Suprapubic skin (tissue), 4 donors: ENCODE data around the gene ACOD1. TPM values are rescaled to one million over a fixed set of nuclear protein-coding genes. Genes with fewer than 3 reads are reported as not detected.
A peak's percentile ranks its signal among the peaks of the same experiment; 100 is the strongest.
"Not testable (repeated sequence)": the region's sequence is repeated elsewhere in the genome, so short reads cannot be mapped to it uniquely, and the experiment has no call there.

Source experiments
- DNase-seq, 2 donors: peaks; one replicate each; pipeline ENCODE4 v3.0.0-alpha.2; 2019; ENCODE audit warnings: low spot score in 2 of 2
- H3K27ac ChIP-seq: fragments of 200-600 bp; sonication (generic); one replicate; pipeline ENCODE4 v1.5.1; 2019
- H3K27me3 ChIP-seq: fragments of 200-600 bp; sonication (generic); one replicate; pipeline ENCODE4 v1.5.1; 2019
- H3K36me3 ChIP-seq: fragments of 200-600 bp; sonication (generic); one replicate; pipeline ENCODE4 v1.5.1; 2019
- H3K4me1 ChIP-seq: fragments of 200-600 bp; sonication (generic); one replicate; pipeline ENCODE4 v1.5.1; 2019
- H3K4me3 ChIP-seq: fragments of 200-600 bp; sonication (generic); one replicate; pipeline ENCODE4 v1.5.1; 2019; ENCODE audit warnings: mild to moderate bottlenecking
- H3K9me3 ChIP-seq: fragments of 200-600 bp; sonication (generic); one replicate; pipeline ENCODE4 v1.5.1; 2019
- EP300 ChIP-seq: sonication (generic); formaldehyde crosslinking; IDR thresholded peaks from one replicate; pipeline ENCODE4 v1.6.1; 2017; ENCODE audit warnings: antibody characterized with exemption
- POLR2A ChIP-seq, 2 donors: fragments of 450-650 bp; IDR thresholded peaks; one replicate each; pipeline ENCODE4 v1.6.1; 2017; ENCODE audit warnings: antibody characterized with exemption in 2 of 2, mild to moderate bottlenecking in 2 of 2, moderate library complexity in 2 of 2
- POLR2AphosphoS5 ChIP-seq, 3 donors: sonication (generic); formaldehyde crosslinking; IDR thresholded peaks; one replicate each; pipeline ENCODE4 v1.6.1; 2017; ENCODE audit warnings: antibody characterized with exemption in 3 of 3
- WGBS: methylation state at CpG from one replicate; pipeline ENCODE4 v1.1.5; 2018; 5-methylcytosine and 5-hydroxymethylcytosine counted together
- total RNA-seq, 4 donors: library from RNA; depleted of rRNA; stranded (reverse); fragments of >200 nt; gene quantifications; one replicate each; pipeline ENCODE4 v1.1.0, GENCODE V29; 2016
- TF ChIP-seq, protein P1 (sequence below), 2 donors: fragments of 200-600 bp in 1 of 2; fragments of 450-650 bp in 1 of 2; sonication (generic) in 1 of 2; IDR thresholded peaks; one replicate each; pipeline ENCODE4 v1.5.1; 2016 to 2019; ENCODE audit warnings: antibody characterized with exemption in 2 of 2, mild to moderate bottlenecking in 1 of 2, moderate library complexity in 1 of 2

The ACOD1 gene
- total RNA-seq: not detected

DNA sequence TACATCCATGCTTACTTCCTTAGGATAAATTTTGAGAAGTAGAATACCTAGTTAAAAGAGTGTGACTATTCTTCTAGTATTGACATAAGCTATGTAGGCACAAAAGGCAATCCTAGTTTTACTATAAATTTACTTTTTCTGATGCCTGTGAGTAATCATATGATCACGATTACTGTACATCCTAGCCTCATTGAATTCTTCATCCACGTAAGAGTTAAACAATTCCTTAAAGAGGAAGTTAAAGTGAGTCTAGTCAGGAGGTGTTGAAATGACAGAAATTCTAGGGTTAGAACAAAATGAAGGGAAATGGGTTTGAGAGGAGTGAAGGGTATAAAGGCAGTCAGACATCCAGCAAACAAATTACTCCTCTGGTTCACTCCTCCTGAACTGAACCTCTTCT is at the start of gene ACOD1:
Gene ACOD1, plus strand, starts transcription at position 363 of the 400 bp plus-strand sequence. CDS start 48 bp downstream, outside the sequence.
- DNase-seq: no peak
- Histone ChIP-seq H3K27ac (no peak within 1 kb of the TSS), H3K9me3 (no peaks in the 10 kb centered on the region), H3K4me3 (no peak within 1 kb of the TSS), H3K4me1 (peaks cover 8% of the 10 kb centered on the region), H3K36me3 (no peaks in the 10 kb centered on the region), H3K27me3 (no peaks in the 10 kb centered on the region)
- TF ChIP-seq EP300 (no peak), POLR2AphosphoS5 (IDR thresholded peaks at IDR 0.05) (no peak), POLR2A (IDR thresholded peaks at IDR 0.05) (no peak)
- TF ChIP-seq, protein P1, sequence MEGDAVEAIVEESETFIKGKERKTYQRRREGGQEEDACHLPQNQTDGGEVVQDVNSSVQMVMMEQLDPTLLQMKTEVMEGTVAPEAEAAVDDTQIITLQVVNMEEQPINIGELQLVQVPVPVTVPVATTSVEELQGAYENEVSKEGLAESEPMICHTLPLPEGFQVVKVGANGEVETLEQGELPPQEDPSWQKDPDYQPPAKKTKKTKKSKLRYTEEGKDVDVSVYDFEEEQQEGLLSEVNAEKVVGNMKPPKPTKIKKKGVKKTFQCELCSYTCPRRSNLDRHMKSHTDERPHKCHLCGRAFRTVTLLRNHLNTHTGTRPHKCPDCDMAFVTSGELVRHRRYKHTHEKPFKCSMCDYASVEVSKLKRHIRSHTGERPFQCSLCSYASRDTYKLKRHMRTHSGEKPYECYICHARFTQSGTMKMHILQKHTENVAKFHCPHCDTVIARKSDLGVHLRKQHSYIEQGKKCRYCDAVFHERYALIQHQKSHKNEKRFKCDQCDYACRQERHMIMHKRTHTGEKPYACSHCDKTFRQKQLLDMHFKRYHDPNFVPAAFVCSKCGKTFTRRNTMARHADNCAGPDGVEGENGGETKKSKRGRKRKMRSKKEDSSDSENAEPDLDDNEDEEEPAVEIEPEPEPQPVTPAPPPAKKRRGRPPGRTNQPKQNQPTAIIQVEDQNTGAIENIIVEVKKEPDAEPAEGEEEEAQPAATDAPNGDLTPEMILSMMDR (IDR thresholded peaks at IDR 0.05): no peak
- 86% methylated on average over 2 of the region's 2 CpGs for WGBS

DNA sequence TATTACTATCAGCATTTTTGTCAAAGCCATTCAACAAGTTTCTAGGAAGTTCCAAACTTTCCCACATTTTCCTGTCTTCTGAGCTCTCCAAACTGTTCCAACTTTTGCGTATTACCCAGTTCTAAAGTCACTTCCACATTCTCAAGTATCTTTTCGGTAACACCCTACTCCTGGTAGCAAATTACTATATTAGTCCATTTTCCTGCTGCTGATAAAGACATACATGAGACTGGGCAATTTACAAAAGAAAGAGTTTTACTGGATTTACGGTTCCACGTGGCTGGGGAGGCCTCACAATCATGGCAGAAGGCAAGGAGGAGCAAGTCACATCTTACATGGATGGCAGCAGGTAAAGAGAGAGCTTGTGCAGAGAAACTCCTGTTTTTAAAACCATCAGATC is 49.2 kb upstream of the ACOD1 start:
- H3K27ac ChIP-seq, DNase-seq, H3K9me3 ChIP-seq, H3K36me3 ChIP-seq, H3K27me3 ChIP-seq, H3K4me3 ChIP-seq, H3K4me1 ChIP-seq: not testable (repeated sequence)
- WGBS: 94% methylated on average over 4 of the region's 4 CpGs

DNA sequence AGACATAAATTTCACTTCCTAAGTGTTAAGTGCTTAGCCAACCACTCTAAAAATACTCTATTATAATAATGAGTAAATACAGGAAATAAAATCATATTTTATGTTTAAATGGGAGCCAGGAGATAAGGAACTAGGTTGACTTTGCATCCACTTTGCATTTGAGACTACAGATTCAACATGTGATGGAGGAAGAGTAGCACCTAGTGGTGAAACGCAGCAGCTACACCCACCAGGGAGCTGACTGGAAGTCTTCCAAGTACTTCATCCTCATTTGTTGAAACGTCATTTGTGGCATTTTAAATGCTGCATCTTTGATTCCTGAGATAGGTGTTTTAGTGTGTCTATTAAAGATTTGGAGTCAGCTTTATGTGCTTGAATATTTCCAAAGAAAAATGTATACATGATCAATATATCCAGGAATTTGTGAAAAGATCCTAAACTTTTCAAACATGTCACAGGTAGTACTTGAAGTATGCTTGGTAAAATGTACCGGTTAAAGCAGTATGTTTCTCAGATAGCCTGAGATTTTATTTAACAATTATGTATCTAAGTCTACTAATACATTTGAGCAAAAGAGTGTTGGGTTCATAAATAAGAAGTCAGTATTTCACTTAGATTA is 44.7 kb upstream of the ACOD1 start:
- TF ChIP-seq POLR2AphosphoS5 (IDR thresholded peaks at IDR 0.05): no peak
- TF ChIP-seq, protein P1 (IDR thresholded peaks at IDR 0.05): peak; percentile 97 to 98
- Histone ChIP-seq H3K27ac (no peak overlapping the region), H3K4me1 (no peaks in the 10 kb centered on the region), H3K4me3 (no peak overlapping the region), H3K27me3 (no peaks in the 10 kb centered on the region), H3K36me3 (no peaks in the 10 kb centered on the region), H3K9me3 (no peaks in the 10 kb centered on the region)
- DNase-seq: no peak
- WGBS: 22% methylated on average over 3 of the region's 3 CpGs

DNA sequence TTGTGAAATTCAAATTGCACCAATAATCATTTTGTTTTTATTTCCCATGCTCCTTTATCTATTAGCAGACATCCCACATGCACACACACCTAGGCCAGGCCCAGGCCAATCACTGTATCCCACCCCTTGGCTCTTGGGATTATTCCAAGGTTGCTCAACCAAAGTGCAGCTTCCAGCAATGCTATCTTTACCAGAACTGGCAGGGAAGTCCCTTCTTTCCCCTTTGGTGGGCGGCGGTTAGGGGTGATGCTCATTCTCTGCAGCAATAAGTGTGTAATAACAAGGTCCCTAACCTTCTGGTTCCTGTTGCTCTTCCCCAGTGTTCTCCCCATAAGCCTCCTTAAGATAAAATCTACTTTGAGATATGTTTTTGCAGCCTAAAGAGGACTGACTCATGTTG is 43.8 kb upstream of the ACOD1 start:
- Histone ChIP-seq H3K27me3 (no peaks in the 10 kb centered on the region), H3K9me3 (no peaks in the 10 kb centered on the region), H3K36me3 (no peaks in the 10 kb centered on the region), H3K4me3 (no peak overlapping the region), H3K27ac (no peak overlapping the region), H3K4me1 (no peaks in the 10 kb centered on the region)
- DNase-seq: no peak
- TF ChIP-seq, protein P1 (IDR thresholded peaks at IDR 0.05): no peak
- TF ChIP-seq EP300 (no peak), POLR2AphosphoS5 (IDR thresholded peaks at IDR 0.05) (no peak), POLR2A (IDR thresholded peaks at IDR 0.05) (no peak)
- 34% methylated on average over 2 of the region's 2 CpGs for WGBS

DNA sequence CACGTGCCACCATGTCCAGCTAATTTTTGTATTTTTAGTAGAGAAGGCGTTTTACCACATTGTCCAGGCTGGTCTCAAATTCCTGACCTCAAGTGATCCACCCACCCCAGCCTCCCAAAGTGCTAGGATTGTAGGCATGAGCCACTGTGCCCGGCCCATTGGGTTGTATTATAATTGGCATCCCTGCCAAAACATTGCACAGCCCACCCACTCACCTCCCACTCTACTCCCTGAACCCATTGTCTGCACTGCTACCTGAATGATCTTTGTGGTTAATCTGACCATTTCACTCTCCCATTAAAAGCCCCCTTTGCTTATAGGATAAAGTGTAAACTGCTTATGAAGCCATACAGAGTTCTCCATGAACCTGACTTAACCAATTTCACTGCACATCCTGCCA is 35.8 kb upstream of the ACOD1 start:
- TF ChIP-seq EP300: no peak
- TF ChIP-seq, protein P1 (IDR thresholded peaks at IDR 0.05): no peak
- no peak for TF ChIP-seq POLR2A (IDR thresholded peaks at IDR 0.05)
- TF ChIP-seq POLR2AphosphoS5 (IDR thresholded peaks at IDR 0.05): no peak

DNA sequence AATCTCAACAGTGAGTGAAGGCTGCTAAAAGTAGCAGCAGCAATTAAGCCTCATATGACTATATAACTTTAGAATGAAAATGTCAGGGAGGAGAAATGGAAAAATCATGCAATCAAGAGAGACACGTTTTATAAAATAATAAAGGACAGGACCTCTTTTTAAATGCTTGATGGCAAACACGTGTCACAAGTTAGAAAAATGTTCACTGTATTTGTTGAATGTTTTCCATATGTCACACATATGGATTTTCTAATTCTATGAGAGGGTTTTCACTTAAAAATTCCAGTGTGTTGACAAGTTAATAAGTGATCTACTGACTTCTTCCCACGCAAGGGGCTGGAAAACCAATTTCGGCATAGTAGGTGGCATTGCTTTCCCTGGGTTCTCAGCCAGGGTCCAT is 34.4 kb upstream of the ACOD1 start:
- H3K27ac ChIP-seq: no peak overlapping the region
- no peaks in the 10 kb centered on the region for H3K27me3 ChIP-seq
- H3K36me3 ChIP-seq: no peaks in the 10 kb centered on the region
- no peaks in the 10 kb centered on the region for H3K9me3 ChIP-seq
- H3K4me3 ChIP-seq: no peak overlapping the region
- TF ChIP-seq POLR2AphosphoS5 (IDR thresholded peaks at IDR 0.05) (no peak), EP300 (no peak), POLR2A (IDR thresholded peaks at IDR 0.05) (no peak)
- TF ChIP-seq, protein P1 (IDR thresholded peaks at IDR 0.05): no peak
- DNase-seq: no peak
- peaks cover 14% of the 10 kb centered on the region for H3K4me1 ChIP-seq
- WGBS: 79% methylated on average over 4 of the region's 4 CpGs

More for the DNA sequence above, 35.8 kb upstream of the ACOD1 start:
- no peak for DNase-seq
- 97% methylated on average over 3 of the region's 3 CpGs for WGBS
- Histone ChIP-seq H3K27ac (no peak overlapping the region), H3K4me1 (peaks cover 5% of the 10 kb centered on the region), H3K27me3 (no peaks in the 10 kb centered on the region), H3K4me3 (no peak overlapping the region), H3K36me3 (no peaks in the 10 kb centered on the region), H3K9me3 (no peaks in the 10 kb centered on the region)
